Measurements from ENCODE around the gene SETD7. TPM values are rescaled to one million over a fixed set of nuclear protein-coding genes. Genes with fewer than 3 reads are reported as not detected.

SETD7 gene
- total and polyA plus RNA-seq, 2 of the 4 experiments (the other 2 are of a cell fraction): 17.0 to 46.6 TPM

GRCh38 chr4:139458999-139459398 is 97.0 kb downstream of the SETD7 start:
- H3K4ac ChIP-seq (ENCODE audit: low read depth, low read length): no peak overlapping the region
- ChIA-PET POLR2A (ENCODE audit: unreplicated experiment) (no interaction called here), CTCF (no interaction called here)
- DNase-seq: no peak
- H3K27me3 ChIP-seq (ENCODE audit: control insufficient read depth, insufficient read depth, low read length): no peaks in the 10 kb centered on the region
- no peak overlapping the region for H2AFZ ChIP-seq (replicated peaks; ENCODE audit: low read length, poor library complexity)
- no peak overlapping the region for H4K91ac ChIP-seq (ENCODE audit: insufficient read depth, low read depth, low read length)
- H3K4me1 ChIP-seq (ENCODE audit: control insufficient read depth, insufficient read depth, low read length): peaks cover 3% of the 10 kb centered on the region
- no peak overlapping the region for H2BK5ac ChIP-seq (ENCODE audit: low read depth, low read length, poor library complexity, severe bottlenecking)
- H2AK9ac ChIP-seq (replicated peaks; ENCODE audit: low read depth, low read length, poor library complexity): no peak overlapping the region
- intact Hi-C loops (cut with micrococcal nuclease) (no loop called here), dilution Hi-C loops (cut with HindIII; ENCODE audit: low sequenced_read_pairs, unreplicated experiment) (no loop called here), in situ Hi-C loops (cut with MboI; ENCODE audit: low sequenced_read_pairs) (no loop called here)
- no peak overlapping the region for H2AK5ac ChIP-seq (ENCODE audit: low read depth, low read length)
- peaks cover 8% of the 10 kb centered on the region; the same call in 1 of the 2 replicates for H3K9me1 ChIP-seq (ENCODE audit: insufficient read depth, low read length)
- H3K9me3 ChIP-seq (ENCODE audit: control insufficient read depth, insufficient read depth, low read length): no peaks in the 10 kb centered on the region
- no peak overlapping the region for H3K56ac ChIP-seq (ENCODE audit: extremely low read depth, insufficient read depth, low read length)
- no peak overlapping the region for H3K23ac ChIP-seq (ENCODE audit: low read depth, low read length)
- no peak overlapping the region for H2BK15ac ChIP-seq (ENCODE audit: low read depth, low read length)
- no peaks in the 10 kb centered on the region for H3K36me3 ChIP-seq (ENCODE audit: control insufficient read depth, insufficient read depth, low read length)
- H4K8ac ChIP-seq (ENCODE audit: low read depth in 2 of 2, low read length in 2 of 2): no peak overlapping the region
- no peak overlapping the region for H3K18ac ChIP-seq (ENCODE audit: low read depth, low read length)
- TF ChIP-seq ELK1 (IDR thresholded peaks at IDR 0.05; ENCODE audit: borderline replicate concordance, low read depth, low read length): no peak
- no peak for TF ChIP-seq MAFK (IDR thresholded peaks at IDR 0.05; ENCODE audit: low read depth, low read length)
- no peak for TF ChIP-seq CTCF (conservative IDR thresholded peaks at IDR 0.05; ENCODE audit: low read depth, low read length)
- no peak for TF ChIP-seq NFE2L2 (IDR thresholded peaks at IDR 0.05; ENCODE audit: low read depth, low read length)
- TF ChIP-seq POLR2A (IDR thresholded peaks at IDR 0.05; ENCODE audit: low read depth, low read length): no peak
- no peak overlapping the region for H3K9ac ChIP-seq (ENCODE audit: low read depth, low read length)
- H2BK120ac ChIP-seq (ENCODE audit: low read depth, low read length): no peak overlapping the region
- H3K4me2 ChIP-seq (ENCODE audit: low read depth, low read length): no peak overlapping the region
- WGBS, 2 experiments (ENCODE audit: extremely low coverage in 2 of 2, insufficient read length in 1 of 2): no CpG with 5 or more reads among the region's 3 CpGs
- no peak overlapping the region for H3K4me3 ChIP-seq (ENCODE audit: insufficient read depth, low read depth, low read length)
- no peak overlapping the region for H3K27ac ChIP-seq (ENCODE audit: insufficient read depth, low read length)
- H3K14ac ChIP-seq (replicated peaks; ENCODE audit: low read depth, low read length): no peak overlapping the region
- H4K20me1 ChIP-seq (ENCODE audit: insufficient read depth, low read length): peaks cover 10% of the 10 kb centered on the region; the same call in 1 of the 2 replicates
- H2BK20ac ChIP-seq (ENCODE audit: low read depth, low read length): no peak overlapping the region
- H3K79me1 ChIP-seq (ENCODE audit: low read depth in 1 of 2, low read length in 2 of 2): peaks cover 35 to 71% of the 10 kb centered on the region in 2 experiments
- no peak for ATAC-seq (ENCODE audit: low read depth)
- BruUV-seq (replicated peaks): no TSS peak
- H4K5ac ChIP-seq (ENCODE audit: low read depth, low read length): no peak overlapping the region
